GM23338 (cell line): ENCODE measurements around the gene EPHA3. TPM values are rescaled to one million over a fixed set of nuclear protein-coding genes. Genes with fewer than 3 reads are reported as not detected.

Experiments used
- ATAC-seq: fragments of 200-7000 bp; cut with Tn5 transposase; 3 replicates; pipeline ENCODE4 v1.9.1; 2020
- DNase-seq: peaks from one replicate; pipeline ENCODE4 v3.0.0-alpha.2; 2015; ENCODE audit warnings: low spot score
- H2AFZ ChIP-seq: fragments of 200-600 bp; sonication (generic); 2 replicates; pipeline ENCODE4 v1.8.0; 2016; ENCODE audit warnings: antibody characterized with exemption, mild to moderate bottlenecking, moderate library complexity
- H3F3A ChIP-seq: fragments of 200-600 bp; sonication (generic); replicated peaks from 2 replicates; pipeline ENCODE4 v1.8.0; 2017; ENCODE audit warnings: antibody characterized with exemption, mixed run types, low read depth
- H3K27ac ChIP-seq: fragments of 200-600 bp; sonication (generic); 2 replicates; pipeline ENCODE4 v1.6.1; 2016; ENCODE audit warnings: low read depth
- H3K27me3 ChIP-seq: fragments of 200-600 bp; sonication (generic); 2 replicates; pipeline ENCODE4 v1.8.0; 2016; ENCODE audit warnings: mild to moderate bottlenecking, mixed run types, moderate library complexity; ENCODE audit not compliant: insufficient read depth
- H3K36me3 ChIP-seq: fragments of 200-600 bp; sonication (generic); 2 replicates; pipeline ENCODE4 v1.8.0; 2016; ENCODE audit warnings: mild to moderate bottlenecking; ENCODE audit not compliant: insufficient read depth
- H3K4me1 ChIP-seq: fragments of 200-600 bp; sonication (generic); 2 replicates; pipeline ENCODE4 v1.8.0; 2016; ENCODE audit warnings: mild to moderate bottlenecking, moderate library complexity; ENCODE audit not compliant: insufficient read depth
- H3K4me2 ChIP-seq: fragments of 200-600 bp; sonication (generic); 2 replicates; pipeline ENCODE4 v1.7.1; 2017; ENCODE audit warnings: mixed run types
- H3K4me3 ChIP-seq: fragments of 200-600 bp; sonication (generic); 2 replicates; pipeline ENCODE4 v1.6.1; 2016; ENCODE audit warnings: mixed run types
- H3K79me2 ChIP-seq: fragments of 200-600 bp; sonication (generic); replicated peaks from 2 replicates; pipeline ENCODE4 v1.8.0; 2017; ENCODE audit warnings: mild to moderate bottlenecking; ENCODE audit not compliant: insufficient read depth
- H3K9me2 ChIP-seq: fragments of 200-600 bp; sonication (generic); 2 replicates; pipeline ENCODE4 v1.8.0; 2017; ENCODE audit not compliant: insufficient read depth
- H4K20me1 ChIP-seq: fragments of 200-600 bp; sonication (generic); replicated peaks from 2 replicates; pipeline ENCODE4 v1.8.0; 2017; ENCODE audit warnings: mild to moderate bottlenecking; ENCODE audit not compliant: insufficient read depth
- H3K27ac Mint-ChIP-seq: 2 replicates; pipeline ENCODE4 v1.8.0; 2020; ENCODE audit warnings: inconsistent platforms, mild to moderate bottlenecking, moderate library complexity, mixed read lengths
- H3K27me3 Mint-ChIP-seq: 3 replicates; pipeline ENCODE4 v1.8.0; 2022; ENCODE audit warnings: low read depth, mild to moderate bottlenecking, moderate library complexity, mixed read lengths, inconsistent platforms; ENCODE audit not compliant: insufficient read depth, poor library complexity
- H3K36me3 Mint-ChIP-seq: 3 replicates; pipeline ENCODE4 v1.8.0; 2021; ENCODE audit warnings: low read depth, mild to moderate bottlenecking, inconsistent platforms, moderate library complexity, mixed read lengths
- H3K4me1 Mint-ChIP-seq: 3 replicates; pipeline ENCODE4 v1.8.0; 2020; ENCODE audit warnings: mild to moderate bottlenecking, inconsistent platforms, mixed read lengths
- H3K4me3 Mint-ChIP-seq: 3 replicates; pipeline ENCODE4 v1.8.0; 2021; ENCODE audit warnings: moderate library complexity, mild to moderate bottlenecking, inconsistent platforms, mixed read lengths
- H3K9me3 Mint-ChIP-seq: 3 replicates; pipeline ENCODE4 v1.8.0; 2020; ENCODE audit warnings: moderate library complexity, mild to moderate bottlenecking, inconsistent platforms, mixed read lengths
- CREB1 ChIP-seq: fragments of 250-450 bp; sonication (Bioruptor Pico); IDR thresholded peaks from 2 replicates; pipeline ENCODE4 v1.5.0; 2020; ENCODE audit warnings: low read depth, mild to moderate bottlenecking, moderate library complexity
- EZH2 ChIP-seq: fragments of 200-600 bp; sonication (generic); IDR thresholded peaks from one replicate; pipeline ENCODE4 v1.8.0; 2017; ENCODE audit warnings: antibody characterized with exemption, mild to moderate bottlenecking, low read depth; ENCODE audit not compliant: unreplicated experiment
- EZH2phosphoT487 ChIP-seq: fragments of 200-600 bp; sonication (generic); IDR thresholded peaks from one replicate; pipeline ENCODE4 v1.8.1; 2018; ENCODE audit warnings: antibody characterized with exemption; ENCODE audit not compliant: unreplicated experiment
- JUNB ChIP-seq: IDR thresholded peaks from one replicate; pipeline ENCODE4 v1.6.1; 2016; ENCODE audit warnings: antibody characterized with exemption; ENCODE audit not compliant: unreplicated experiment
- NANOG ChIP-seq: IDR thresholded peaks from 2 replicates; pipeline ENCODE4 v1.6.1; 2016; ENCODE audit warnings: antibody characterized with exemption, borderline replicate concordance
- POLR2AphosphoS5 ChIP-seq: IDR thresholded peaks from 2 replicates; pipeline ENCODE4 v1.6.1; 2016; ENCODE audit warnings: antibody characterized with exemption, low read depth
- STAT1 ChIP-seq: IDR thresholded peaks from one replicate; pipeline ENCODE4 v1.6.1; 2016; ENCODE audit warnings: antibody characterized with exemption; ENCODE audit not compliant: unreplicated experiment
- ZNF114 ChIP-seq: fragments of 250-450 bp; sonication (Bioruptor Pico); IDR thresholded peaks from 2 replicates; pipeline ENCODE4 v1.5.0; 2020; ENCODE audit warnings: mild to moderate bottlenecking, moderate library complexity
- ZNF331 ChIP-seq: fragments of 250-450 bp; sonication (Bioruptor Pico); IDR thresholded peaks from 2 replicates; pipeline ENCODE4 v1.5.0; 2020; ENCODE audit warnings: low read depth, mild to moderate bottlenecking, moderate library complexity
- polyA plus RNA-seq: library from polyadenylated mRNA; unstranded; fragments of >200 nt; fragmentation: Nextera tagmentation; extraction: Ambion mirVana; gene quantifications from 2 replicates; pipeline ENCODE4 v1.2.1, GENCODE V29; 2016
- total RNA-seq: library from RNA; depleted of rRNA; stranded (reverse); fragments of >200 nt; shearing (Covaris generic); gene quantifications from 2 replicates; pipeline ENCODE4 v1.2.3, GENCODE V29; 2014
- TF ChIP-seq, protein P1 (sequence below): IDR thresholded peaks from one replicate; pipeline ENCODE4 v1.6.1; 2018; ENCODE audit warnings: antibody characterized with exemption; ENCODE audit not compliant: unreplicated experiment
- TF ChIP-seq, protein P2 (sequence below): fragments of 250-450 bp; sonication (Bioruptor Pico); IDR thresholded peaks from 2 replicates; pipeline ENCODE4 v1.5.0; 2020; ENCODE audit warnings: mild to moderate bottlenecking, moderate library complexity
- TF ChIP-seq, protein P3 (sequence below): IDR thresholded peaks from 2 replicates; pipeline ENCODE4 v1.6.1; 2016; ENCODE audit warnings: antibody characterized with exemption
- TF ChIP-seq, protein P4 (sequence below), 2 experiments: fragments of 200-600 bp in 1 of 2; sonication (generic) in 1 of 2; conservative IDR thresholded peaks; 2 replicates each; pipeline versions ENCODE4 v1.5.1 to v1.6.1; 2016 to 2017; ENCODE audit warnings: antibody characterized with exemption in 2 of 2, low read depth in 2 of 2, mild to moderate bottlenecking in 2 of 2, moderate library complexity in 1 of 2

Gene EPHA3
- total and polyA plus RNA-seq, 2 experiments from 2014 or later: 0.05 to 0.21 TPM

DNA sequence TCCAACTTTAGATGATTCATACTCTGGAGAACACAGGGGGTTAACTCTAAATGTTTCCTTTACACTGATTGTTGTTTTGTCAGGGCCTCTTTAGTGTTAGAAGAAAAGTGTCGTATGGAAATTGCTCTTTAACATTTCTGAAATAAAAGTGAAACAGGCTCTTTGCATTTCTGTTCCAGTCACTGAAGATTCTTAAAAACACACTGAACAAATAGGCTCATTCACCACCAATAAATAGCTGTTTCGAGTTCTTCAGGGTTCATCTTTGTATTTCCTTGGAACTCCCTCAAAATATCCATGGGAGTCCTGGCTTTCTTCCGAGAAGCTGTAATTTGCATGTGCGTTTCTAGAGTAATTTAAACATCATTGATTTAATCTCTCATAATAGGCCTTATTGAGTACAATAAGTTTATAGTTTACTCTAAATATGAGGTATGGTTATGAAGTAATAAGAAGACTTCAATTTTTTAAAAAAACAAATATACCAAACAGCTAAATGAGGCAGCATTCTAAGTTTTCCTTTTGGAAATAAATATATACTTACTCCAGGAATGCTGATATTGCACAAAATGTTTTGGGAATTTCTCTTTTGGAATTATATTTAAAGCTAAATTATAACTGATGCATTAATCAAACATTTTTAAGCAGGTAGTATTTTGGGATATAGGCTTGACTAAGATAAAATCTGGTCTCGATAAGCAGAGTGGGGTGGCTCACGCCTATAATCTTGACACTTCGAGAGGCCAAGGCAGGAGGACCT is 327.4 kb downstream of the EPHA3 start:
- no peak overlapping the region; the same call in 1 of the 2 replicates for H2AFZ ChIP-seq
- no peaks in the 10 kb centered on the region for H3K9me3 Mint-ChIP-seq
- H3K27me3 ChIP-seq: no peaks in the 10 kb centered on the region
- H3K4me3 Mint-ChIP-seq: no peak overlapping the region
- ATAC-seq (no peak), DNase-seq (no peak)
- no peaks in the 10 kb centered on the region for H3K36me3 Mint-ChIP-seq
- H3K36me3 ChIP-seq: no peaks in the 10 kb centered on the region
- H3K4me1 ChIP-seq: no peaks in the 10 kb centered on the region
- H3K4me2 ChIP-seq: no peak overlapping the region
- no peak overlapping the region for H3K4me3 ChIP-seq
- no peak overlapping the region; the same call in 1 of the 2 replicates for H3K27ac Mint-ChIP-seq
- TF ChIP-seq CREB1: no peak
- TF ChIP-seq STAT1: no peak
- no peak for TF ChIP-seq ZNF331 (CRISPR knock-in tag)
- no peak for TF ChIP-seq POLR2AphosphoS5
- TF ChIP-seq, protein P1, sequence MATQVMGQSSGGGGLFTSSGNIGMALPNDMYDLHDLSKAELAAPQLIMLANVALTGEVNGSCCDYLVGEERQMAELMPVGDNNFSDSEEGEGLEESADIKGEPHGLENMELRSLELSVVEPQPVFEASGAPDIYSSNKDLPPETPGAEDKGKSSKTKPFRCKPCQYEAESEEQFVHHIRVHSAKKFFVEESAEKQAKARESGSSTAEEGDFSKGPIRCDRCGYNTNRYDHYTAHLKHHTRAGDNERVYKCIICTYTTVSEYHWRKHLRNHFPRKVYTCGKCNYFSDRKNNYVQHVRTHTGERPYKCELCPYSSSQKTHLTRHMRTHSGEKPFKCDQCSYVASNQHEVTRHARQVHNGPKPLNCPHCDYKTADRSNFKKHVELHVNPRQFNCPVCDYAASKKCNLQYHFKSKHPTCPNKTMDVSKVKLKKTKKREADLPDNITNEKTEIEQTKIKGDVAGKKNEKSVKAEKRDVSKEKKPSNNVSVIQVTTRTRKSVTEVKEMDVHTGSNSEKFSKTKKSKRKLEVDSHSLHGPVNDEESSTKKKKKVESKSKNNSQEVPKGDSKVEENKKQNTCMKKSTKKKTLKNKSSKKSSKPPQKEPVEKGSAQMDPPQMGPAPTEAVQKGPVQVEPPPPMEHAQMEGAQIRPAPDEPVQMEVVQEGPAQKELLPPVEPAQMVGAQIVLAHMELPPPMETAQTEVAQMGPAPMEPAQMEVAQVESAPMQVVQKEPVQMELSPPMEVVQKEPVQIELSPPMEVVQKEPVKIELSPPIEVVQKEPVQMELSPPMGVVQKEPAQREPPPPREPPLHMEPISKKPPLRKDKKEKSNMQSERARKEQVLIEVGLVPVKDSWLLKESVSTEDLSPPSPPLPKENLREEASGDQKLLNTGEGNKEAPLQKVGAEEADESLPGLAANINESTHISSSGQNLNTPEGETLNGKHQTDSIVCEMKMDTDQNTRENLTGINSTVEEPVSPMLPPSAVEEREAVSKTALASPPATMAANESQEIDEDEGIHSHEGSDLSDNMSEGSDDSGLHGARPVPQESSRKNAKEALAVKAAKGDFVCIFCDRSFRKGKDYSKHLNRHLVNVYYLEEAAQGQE: no peak
- TF ChIP-seq JUNB: no peak
- TF ChIP-seq, protein P2, sequence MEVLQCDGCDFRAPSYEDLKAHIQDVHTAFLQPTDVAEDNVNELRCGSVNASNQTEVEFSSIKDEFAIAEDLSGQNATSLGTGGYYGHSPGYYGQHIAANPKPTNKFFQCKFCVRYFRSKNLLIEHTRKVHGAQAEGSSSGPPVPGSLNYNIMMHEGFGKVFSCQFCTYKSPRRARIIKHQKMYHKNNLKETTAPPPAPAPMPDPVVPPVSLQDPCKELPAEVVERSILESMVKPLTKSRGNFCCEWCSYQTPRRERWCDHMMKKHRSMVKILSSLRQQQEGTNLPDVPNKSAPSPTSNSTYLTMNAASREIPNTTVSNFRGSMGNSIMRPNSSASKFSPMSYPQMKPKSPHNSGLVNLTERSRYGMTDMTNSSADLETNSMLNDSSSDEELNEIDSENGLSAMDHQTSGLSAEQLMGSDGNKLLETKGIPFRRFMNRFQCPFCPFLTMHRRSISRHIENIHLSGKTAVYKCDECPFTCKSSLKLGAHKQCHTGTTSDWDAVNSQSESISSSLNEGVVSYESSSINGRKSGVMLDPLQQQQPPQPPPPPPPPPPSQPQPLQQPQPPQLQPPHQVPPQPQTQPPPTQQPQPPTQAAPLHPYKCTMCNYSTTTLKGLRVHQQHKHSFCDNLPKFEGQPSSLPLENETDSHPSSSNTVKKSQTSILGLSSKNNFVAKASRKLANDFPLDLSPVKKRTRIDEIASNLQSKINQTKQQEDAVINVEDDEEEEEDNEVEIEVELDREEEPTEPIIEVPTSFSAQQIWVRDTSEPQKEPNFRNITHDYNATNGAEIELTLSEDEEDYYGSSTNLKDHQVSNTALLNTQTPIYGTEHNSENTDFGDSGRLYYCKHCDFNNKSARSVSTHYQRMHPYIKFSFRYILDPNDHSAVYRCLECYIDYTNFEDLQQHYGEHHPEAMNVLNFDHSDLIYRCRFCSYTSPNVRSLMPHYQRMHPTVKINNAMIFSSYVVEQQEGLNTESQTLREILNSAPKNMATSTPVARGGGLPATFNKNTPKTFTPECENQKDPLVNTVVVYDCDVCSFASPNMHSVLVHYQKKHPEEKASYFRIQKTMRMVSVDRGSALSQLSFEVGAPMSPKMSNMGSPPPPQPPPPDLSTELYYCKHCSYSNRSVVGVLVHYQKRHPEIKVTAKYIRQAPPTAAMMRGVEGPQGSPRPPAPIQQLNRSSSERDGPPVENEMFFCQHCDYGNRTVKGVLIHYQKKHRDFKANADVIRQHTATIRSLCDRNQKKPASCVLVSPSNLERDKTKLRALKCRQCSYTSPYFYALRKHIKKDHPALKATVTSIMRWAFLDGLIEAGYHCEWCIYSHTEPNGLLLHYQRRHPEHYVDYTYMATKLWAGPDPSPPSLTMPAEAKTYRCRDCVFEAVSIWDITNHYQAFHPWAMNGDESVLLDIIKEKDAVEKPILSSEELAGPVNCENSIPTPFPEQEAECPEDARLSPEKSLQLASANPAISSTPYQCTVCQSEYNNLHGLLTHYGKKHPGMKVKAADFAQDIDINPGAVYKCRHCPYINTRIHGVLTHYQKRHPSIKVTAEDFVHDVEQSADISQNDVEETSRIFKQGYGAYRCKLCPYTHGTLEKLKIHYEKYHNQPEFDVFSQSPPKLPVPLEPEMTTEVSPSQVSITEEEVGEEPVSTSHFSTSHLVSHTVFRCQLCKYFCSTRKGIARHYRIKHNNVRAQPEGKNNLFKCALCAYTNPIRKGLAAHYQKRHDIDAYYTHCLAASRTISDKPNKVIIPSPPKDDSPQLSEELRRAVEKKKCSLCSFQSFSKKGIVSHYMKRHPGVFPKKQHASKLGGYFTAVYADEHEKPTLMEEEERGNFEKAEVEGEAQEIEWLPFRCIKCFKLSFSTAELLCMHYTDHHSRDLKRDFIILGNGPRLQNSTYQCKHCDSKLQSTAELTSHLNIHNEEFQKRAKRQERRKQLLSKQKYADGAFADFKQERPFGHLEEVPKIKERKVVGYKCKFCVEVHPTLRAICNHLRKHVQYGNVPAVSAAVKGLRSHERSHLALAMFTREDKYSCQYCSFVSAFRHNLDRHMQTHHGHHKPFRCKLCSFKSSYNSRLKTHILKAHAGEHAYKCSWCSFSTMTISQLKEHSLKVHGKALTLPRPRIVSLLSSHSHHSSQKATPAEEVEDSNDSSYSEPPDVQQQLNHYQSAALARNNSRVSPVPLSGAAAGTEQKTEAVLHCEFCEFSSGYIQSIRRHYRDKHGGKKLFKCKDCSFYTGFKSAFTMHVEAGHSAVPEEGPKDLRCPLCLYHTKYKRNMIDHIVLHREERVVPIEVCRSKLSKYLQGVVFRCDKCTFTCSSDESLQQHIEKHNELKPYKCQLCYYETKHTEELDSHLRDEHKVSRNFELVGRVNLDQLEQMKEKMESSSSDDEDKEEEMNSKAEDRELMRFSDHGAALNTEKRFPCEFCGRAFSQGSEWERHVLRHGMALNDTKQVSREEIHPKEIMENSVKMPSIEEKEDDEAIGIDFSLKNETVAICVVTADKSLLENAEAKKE: no peak
- no peak for TF ChIP-seq ZNF114
- TF ChIP-seq EZH2phosphoT487: no peak
- TF ChIP-seq EZH2: no peak
- TF ChIP-seq NANOG: no peak
- TF ChIP-seq, protein P3, sequence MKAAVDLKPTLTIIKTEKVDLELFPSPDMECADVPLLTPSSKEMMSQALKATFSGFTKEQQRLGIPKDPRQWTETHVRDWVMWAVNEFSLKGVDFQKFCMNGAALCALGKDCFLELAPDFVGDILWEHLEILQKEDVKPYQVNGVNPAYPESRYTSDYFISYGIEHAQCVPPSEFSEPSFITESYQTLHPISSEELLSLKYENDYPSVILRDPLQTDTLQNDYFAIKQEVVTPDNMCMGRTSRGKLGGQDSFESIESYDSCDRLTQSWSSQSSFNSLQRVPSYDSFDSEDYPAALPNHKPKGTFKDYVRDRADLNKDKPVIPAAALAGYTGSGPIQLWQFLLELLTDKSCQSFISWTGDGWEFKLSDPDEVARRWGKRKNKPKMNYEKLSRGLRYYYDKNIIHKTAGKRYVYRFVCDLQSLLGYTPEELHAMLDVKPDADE: no peak
- TF ChIP-seq, protein P4, sequence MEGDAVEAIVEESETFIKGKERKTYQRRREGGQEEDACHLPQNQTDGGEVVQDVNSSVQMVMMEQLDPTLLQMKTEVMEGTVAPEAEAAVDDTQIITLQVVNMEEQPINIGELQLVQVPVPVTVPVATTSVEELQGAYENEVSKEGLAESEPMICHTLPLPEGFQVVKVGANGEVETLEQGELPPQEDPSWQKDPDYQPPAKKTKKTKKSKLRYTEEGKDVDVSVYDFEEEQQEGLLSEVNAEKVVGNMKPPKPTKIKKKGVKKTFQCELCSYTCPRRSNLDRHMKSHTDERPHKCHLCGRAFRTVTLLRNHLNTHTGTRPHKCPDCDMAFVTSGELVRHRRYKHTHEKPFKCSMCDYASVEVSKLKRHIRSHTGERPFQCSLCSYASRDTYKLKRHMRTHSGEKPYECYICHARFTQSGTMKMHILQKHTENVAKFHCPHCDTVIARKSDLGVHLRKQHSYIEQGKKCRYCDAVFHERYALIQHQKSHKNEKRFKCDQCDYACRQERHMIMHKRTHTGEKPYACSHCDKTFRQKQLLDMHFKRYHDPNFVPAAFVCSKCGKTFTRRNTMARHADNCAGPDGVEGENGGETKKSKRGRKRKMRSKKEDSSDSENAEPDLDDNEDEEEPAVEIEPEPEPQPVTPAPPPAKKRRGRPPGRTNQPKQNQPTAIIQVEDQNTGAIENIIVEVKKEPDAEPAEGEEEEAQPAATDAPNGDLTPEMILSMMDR (conservative IDR thresholded peaks at IDR 0.05; ENCODE audit: low read depth in 2 of 2): no peak
- H3K27ac ChIP-seq: no peak overlapping the region
- H4K20me1 ChIP-seq: no peaks in the 10 kb centered on the region
- no peaks in the 10 kb centered on the region for H3K79me2 ChIP-seq
- H3K4me1 Mint-ChIP-seq: no peaks in the 10 kb centered on the region; the same call in 2 of the 3 replicates
- H3K27me3 Mint-ChIP-seq: no peaks in the 10 kb centered on the region
- H3K9me2 ChIP-seq: no peaks in the 10 kb centered on the region
- H3F3A ChIP-seq: no peaks in the 10 kb centered on the region
